ENCODE measurements around the gene PLSCR2.
"Not testable (repeated sequence)": the region's sequence is repeated elsewhere in the genome, so short reads cannot be mapped to it uniquely, and the experiment has no call there.

The PLSCR2 gene

GRCh38 chr3:146469150-146470017 is at the start of gene PLSCR2:
TSS of gene PLSCR2 (minus strand) at chr3:146469561. CDS start at chr3:146459904, 9,657 bp downstream.
- DNase-seq (ENCODE audit: low spot score): no peak

GRCh38 chr3:146517684-146518435 is 48.5 kb upstream of the PLSCR2 start:
- DNase-seq (ENCODE audit: low spot score): no peak

- DNase-seq (ENCODE audit: low spot score): no peak
These were observed 44.2 kb upstream of the PLSCR2 start for GRCh38 chr3:146513386-146514051.

- DNase-seq (ENCODE audit: low spot score): no peak
These were observed 42.2 kb upstream of the PLSCR2 start for GRCh38 chr3:146511402-146512134.

- DNase-seq (ENCODE audit: low spot score): no peak
These were observed 38.2 kb upstream of the PLSCR2 start for GRCh38 chr3:146507331-146508120.

- DNase-seq (ENCODE audit: low spot score): no peak
These were observed 36.2 kb upstream of the PLSCR2 start for GRCh38 chr3:146505516-146505915.

GRCh38 chr3:146504498-146505197 is 35.3 kb upstream of the PLSCR2 start:
- DNase-seq (ENCODE audit: low spot score): no peak

GRCh38 chr3:146503461-146504202 is 34.3 kb upstream of the PLSCR2 start:
- DNase-seq (ENCODE audit: low spot score): peak; percentile 82

GRCh38 chr3:146502887-146503460 is 33.6 kb upstream of the PLSCR2 start:
- DNase-seq (ENCODE audit: low spot score): no peak

GRCh38 chr3:146501752-146502151 is 32.4 kb upstream of the PLSCR2 start:
- no peak for DNase-seq (ENCODE audit: low spot score)

GRCh38 chr3:146499701-146500100 is 30.3 kb upstream of the PLSCR2 start:
- no peak for DNase-seq (ENCODE audit: low spot score)

- no peak for DNase-seq (ENCODE audit: low spot score)
These were observed 28.8 kb upstream of the PLSCR2 start for GRCh38 chr3:146498002-146498736.

GRCh38 chr3:146497145-146497843 is 27.9 kb upstream of the PLSCR2 start:
- DNase-seq (ENCODE audit: low spot score): not testable (repeated sequence)

- no peak for DNase-seq (ENCODE audit: low spot score)
These were observed 27.4 kb upstream of the PLSCR2 start for GRCh38 chr3:146496726-146497125.

- DNase-seq (ENCODE audit: low spot score): no peak
These were observed 26.9 kb upstream of the PLSCR2 start for GRCh38 chr3:146496251-146496650.

GRCh38 chr3:146493761-146494160 is 24.4 kb upstream of the PLSCR2 start:
- DNase-seq (ENCODE audit: low spot score): no peak

- DNase-seq (ENCODE audit: low spot score): no peak
These were observed 23.9 kb upstream of the PLSCR2 start for GRCh38 chr3:146493221-146493620.

- no peak for DNase-seq (ENCODE audit: low spot score)
These were observed 21.9 kb upstream of the PLSCR2 start for GRCh38 chr3:146491303-146491702.

All from RKO (cell line).